Neural cell (in vitro differentiated cells): ENCODE data around the gene NT5M. TPM values are rescaled to one million over a fixed set of nuclear protein-coding genes. Genes with fewer than 3 reads are reported as not detected.

Source experiments
- H2AFZ ChIP-seq: fragments of 200-600, 300-800 bp; sonication (generic), shearing (Covaris generic); 2 replicates; pipeline ENCODE4 v1.6.0; 2014; ENCODE audit warnings: low read depth, mild to moderate bottlenecking, antibody characterized with exemption, low read length, moderate library complexity
- H3F3A ChIP-seq: fragments of 200-600 bp; shearing (Covaris generic); 2 replicates; pipeline ENCODE4 v1.6.1; 2016; ENCODE audit warnings: mild to moderate bottlenecking, moderate library complexity, mixed read lengths, antibody characterized with exemption, low read length; ENCODE audit not compliant: insufficient read depth, poor library complexity, severe bottlenecking
- H3K27ac ChIP-seq: fragments of 200-600, 300-800 bp; sonication (generic), shearing (Covaris generic); 2 replicates; pipeline ENCODE4 v1.5.1; 2014; ENCODE audit warnings: mild to moderate bottlenecking, low read length, moderate library complexity
- H3K27me3 ChIP-seq: fragments of 300-800, 200-600 bp; sonication (generic), shearing (Covaris generic); 2 replicates; pipeline ENCODE4 v1.6.0; 2014; ENCODE audit warnings: mild to moderate bottlenecking, low read depth, low read length, moderate library complexity; ENCODE audit not compliant: insufficient read depth
- H3K36me3 ChIP-seq: fragments of 300-800, 200-600 bp; sonication (generic), shearing (Covaris generic); 2 replicates; pipeline ENCODE4 v1.5.1; 2014; ENCODE audit warnings: mild to moderate bottlenecking, antibody characterized with exemption, low read length, moderate library complexity; ENCODE audit not compliant: insufficient read depth
- H3K4me2 ChIP-seq: fragments of 300-800, 200-600 bp; sonication (generic), shearing (Covaris generic); 2 replicates; pipeline ENCODE4 v1.6.0; 2014; ENCODE audit warnings: mild to moderate bottlenecking, low read length
- H3K4me3 ChIP-seq: fragments of 300-800, 200-600 bp; sonication (generic), shearing (Covaris generic); 2 replicates; pipeline ENCODE4 v1.5.1; 2014; ENCODE audit warnings: mild to moderate bottlenecking, low read length, moderate library complexity
- H3K79me2 ChIP-seq: fragments of 200-600 bp; shearing (Covaris generic); replicated peaks from 2 replicates; pipeline ENCODE4 v1.6.0; 2014; ENCODE audit warnings: mild to moderate bottlenecking, low read length, moderate library complexity; ENCODE audit not compliant: insufficient read depth
- H3K9ac ChIP-seq: fragments of 300-800, 200-600 bp; sonication (generic), shearing (Covaris generic); 2 replicates; pipeline ENCODE4 v1.6.1; 2016; ENCODE audit warnings: mild to moderate bottlenecking, low read length, mixed read lengths
- H3K9me2 ChIP-seq: fragments of 200-600 bp; shearing (Covaris generic); 2 replicates; pipeline ENCODE4 v1.6.1; 2016; ENCODE audit warnings: mild to moderate bottlenecking, low read length, mixed read lengths; ENCODE audit not compliant: insufficient read depth
- H3K9me3 ChIP-seq: fragments of 200-600, 300-800 bp; sonication (generic), shearing (Covaris generic); 2 replicates; pipeline ENCODE4 v1.6.1; 2016; ENCODE audit warnings: mild to moderate bottlenecking, mixed run types, low read length, moderate library complexity, mixed read lengths
- H4K20me1 ChIP-seq: fragments of 200-600 bp; shearing (Covaris generic); 2 replicates; pipeline ENCODE4 v1.6.1; 2016; ENCODE audit warnings: mild to moderate bottlenecking, mixed run types; ENCODE audit not compliant: insufficient read depth
- EP300 ChIP-seq: fragments of 450-650 bp; conservative IDR thresholded peaks from 2 replicates; pipeline ENCODE4 v1.6.1; 2014; ENCODE audit warnings: antibody characterized with exemption, mild to moderate bottlenecking, moderate library complexity; ENCODE audit not compliant: poor library complexity, severe bottlenecking
- EZH2 ChIP-seq: fragments of 200-600, 300-800 bp; shearing (Covaris generic), sonication (generic); IDR thresholded peaks from 2 replicates; pipeline ENCODE4 v1.6.1; 2014; ENCODE audit warnings: antibody characterized with exemption, low read length, borderline replicate concordance, mild to moderate bottlenecking; ENCODE audit not compliant: insufficient read depth, poor library complexity, severe bottlenecking
- MXI1 ChIP-seq: fragments of 450-650 bp; conservative IDR thresholded peaks from 2 replicates; pipeline ENCODE4 v1.6.1; 2014; ENCODE audit warnings: antibody characterized with exemption, mild to moderate bottlenecking; ENCODE audit not compliant: poor library complexity, severe bottlenecking
- POLR2AphosphoS5 ChIP-seq: IDR thresholded peaks from 2 replicates; pipeline ENCODE4 v1.6.1; 2012
- RAD21 ChIP-seq: fragments of 450-650 bp; conservative IDR thresholded peaks from 2 replicates; pipeline ENCODE4 v1.6.1; 2014; ENCODE audit warnings: antibody characterized with exemption, mild to moderate bottlenecking, moderate library complexity
- REST ChIP-seq: IDR thresholded peaks from 2 replicates; pipeline ENCODE4 v1.6.1; 2012; ENCODE audit warnings: borderline replicate concordance
- SMC3 ChIP-seq: fragments of 450-650 bp; conservative IDR thresholded peaks from 2 replicates; pipeline ENCODE4 v1.6.1; 2014; ENCODE audit warnings: antibody characterized with exemption, mild to moderate bottlenecking, moderate library complexity; ENCODE audit not compliant: poor library complexity
- TAF1 ChIP-seq: IDR thresholded peaks from 2 replicates; pipeline ENCODE4 v1.6.1; 2012; ENCODE audit warnings: low read depth
- polyA plus RNA-seq: library from polyadenylated mRNA; depleted of rRNA; stranded (reverse); fragments of >200 nt; gene quantifications from 2 replicates; pipeline ENCODE4 v1.2.3, GENCODE V29; 2014
- TF ChIP-seq, protein P1 (sequence below): fragments of 450-650 bp; IDR thresholded peaks from 2 replicates; pipeline ENCODE4 v1.5.1; 2014; ENCODE audit warnings: antibody characterized with exemption, mild to moderate bottlenecking, moderate library complexity; ENCODE audit not compliant: poor library complexity, severe bottlenecking

The NT5M gene
- polyA plus RNA-seq, 1 donor from 2014 or later: 11.1 TPM

- Histone ChIP-seq H3K4me2 (no peak overlapping the region), H3K9me3 (no peaks in the 10 kb centered on the region), H3K27me3 (no peaks in the 10 kb centered on the region), H3K9ac (no peak overlapping the region), H3K4me3 (no peak overlapping the region), H3K79me2 (no peaks in the 10 kb centered on the region), H4K20me1 (no peaks in the 10 kb centered on the region), H3K36me3 (no peaks in the 10 kb centered on the region), H3K9me2 (no peaks in the 10 kb centered on the region), H2AFZ (no peak overlapping the region), H3F3A (no peaks in the 10 kb centered on the region), H3K27ac (no peak overlapping the region)
- TF ChIP-seq, protein P1, sequence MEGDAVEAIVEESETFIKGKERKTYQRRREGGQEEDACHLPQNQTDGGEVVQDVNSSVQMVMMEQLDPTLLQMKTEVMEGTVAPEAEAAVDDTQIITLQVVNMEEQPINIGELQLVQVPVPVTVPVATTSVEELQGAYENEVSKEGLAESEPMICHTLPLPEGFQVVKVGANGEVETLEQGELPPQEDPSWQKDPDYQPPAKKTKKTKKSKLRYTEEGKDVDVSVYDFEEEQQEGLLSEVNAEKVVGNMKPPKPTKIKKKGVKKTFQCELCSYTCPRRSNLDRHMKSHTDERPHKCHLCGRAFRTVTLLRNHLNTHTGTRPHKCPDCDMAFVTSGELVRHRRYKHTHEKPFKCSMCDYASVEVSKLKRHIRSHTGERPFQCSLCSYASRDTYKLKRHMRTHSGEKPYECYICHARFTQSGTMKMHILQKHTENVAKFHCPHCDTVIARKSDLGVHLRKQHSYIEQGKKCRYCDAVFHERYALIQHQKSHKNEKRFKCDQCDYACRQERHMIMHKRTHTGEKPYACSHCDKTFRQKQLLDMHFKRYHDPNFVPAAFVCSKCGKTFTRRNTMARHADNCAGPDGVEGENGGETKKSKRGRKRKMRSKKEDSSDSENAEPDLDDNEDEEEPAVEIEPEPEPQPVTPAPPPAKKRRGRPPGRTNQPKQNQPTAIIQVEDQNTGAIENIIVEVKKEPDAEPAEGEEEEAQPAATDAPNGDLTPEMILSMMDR: no peak
- no peak for TF ChIP-seq POLR2AphosphoS5
- TF ChIP-seq TAF1: no peak
- no peak for TF ChIP-seq RAD21
- no peak for TF ChIP-seq MXI1
- TF ChIP-seq REST: no peak
Observed at GRCh38 chr17:17391668-17392370, 88.6 kb downstream of the NT5M start.

GRCh38 chr17:17393976-17394375 is 90.8 kb downstream of the NT5M start:
- no peak overlapping the region for H3K4me3 ChIP-seq
- H3K9me3 ChIP-seq: no peaks in the 10 kb centered on the region
- TF ChIP-seq POLR2AphosphoS5: no peak
- TF ChIP-seq RAD21: no peak
- no peak for TF ChIP-seq EZH2
- TF ChIP-seq EP300: no peak
- no peak for TF ChIP-seq SMC3
- TF ChIP-seq MXI1: no peak
- TF ChIP-seq TAF1: no peak
- TF ChIP-seq, protein P1: no peak
- TF ChIP-seq REST: no peak
- H4K20me1 ChIP-seq: no peaks in the 10 kb centered on the region
- H3K27me3 ChIP-seq: no peaks in the 10 kb centered on the region
- no peaks in the 10 kb centered on the region for H3K9me2 ChIP-seq
- H3F3A ChIP-seq: peaks cover under 1% of the 10 kb centered on the region
- H3K36me3 ChIP-seq: no peaks in the 10 kb centered on the region
- H3K79me2 ChIP-seq: no peaks in the 10 kb centered on the region
- no peak overlapping the region for H3K9ac ChIP-seq
- H3K27ac ChIP-seq: no peak overlapping the region
- H2AFZ ChIP-seq: no peak overlapping the region
- no peak overlapping the region for H3K4me2 ChIP-seq
